HG02571 (cell line): Measurements from ENCODE around the gene YPEL3.
"Not testable (repeated sequence)": the region's sequence is repeated elsewhere in the genome, so short reads cannot be mapped to it uniquely, and the experiment has no call there.

Source experiments
- ATAC-seq: cut with Tn5 transposase; IDR thresholded peaks from one replicate; pipeline ENCODE4 v1.9.1; 2021; ENCODE audit warnings: mild to moderate bottlenecking, moderate library complexity; ENCODE audit not compliant: unreplicated experiment

Gene YPEL3

GRCh38 chr16:30096105-30096861 lies at the start of gene YPEL3:
Gene YPEL3, minus strand, starts transcription at chr16:30096213. Its CDS starts 731 bp downstream, at chr16:30095482.
- ATAC-seq = peak; percentile 45

GRCh38 chr16:30145657-30146056 lies 49.6 kb upstream of the YPEL3 start:
- no peak for ATAC-seq

- no peak for ATAC-seq
These were observed 48.9 kb upstream of the YPEL3 start for GRCh38 chr16:30144917-30145316.

GRCh38 chr16:30144017-30144416 lies 48.0 kb upstream of the YPEL3 start:
- no peak for ATAC-seq

- no peak for ATAC-seq
These were observed 47.3 kb upstream of the YPEL3 start for GRCh38 chr16:30143347-30143702.

GRCh38 chr16:30142672-30143346 lies 46.8 kb upstream of the YPEL3 start:
- no peak for ATAC-seq

- no peak for ATAC-seq
These were observed 45.7 kb upstream of the YPEL3 start for GRCh38 chr16:30141750-30142149.

- ATAC-seq = no peak
These were observed 43.8 kb upstream of the YPEL3 start for GRCh38 chr16:30139583-30140481.

GRCh38 chr16:30137897-30138296 lies 41.9 kb upstream of the YPEL3 start:
- ATAC-seq = no peak

GRCh38 chr16:30136971-30137605 lies 41.1 kb upstream of the YPEL3 start:
- no peak for ATAC-seq

GRCh38 chr16:30132591-30132990 lies 36.6 kb upstream of the YPEL3 start:
- ATAC-seq = no peak

- ATAC-seq = no peak
These were observed 36.0 kb upstream of the YPEL3 start for GRCh38 chr16:30131869-30132475.

- ATAC-seq = no peak
These were observed 32.0 kb upstream of the YPEL3 start for GRCh38 chr16:30127993-30128392.

- ATAC-seq = not testable (repeated sequence)
These were observed 29.7 kb upstream of the YPEL3 start for GRCh38 chr16:30125690-30126089.

GRCh38 chr16:30124985-30125379 lies 29.0 kb upstream of the YPEL3 start:
- no peak for ATAC-seq

GRCh38 chr16:30122604-30123160 lies 26.7 kb upstream of the YPEL3 start:
- ATAC-seq = no peak

- no peak for ATAC-seq
These were observed 25.9 kb upstream of the YPEL3 start for GRCh38 chr16:30121741-30122571.

- no peak for ATAC-seq
These were observed 24.5 kb upstream of the YPEL3 start for GRCh38 chr16:30120340-30121105.

- ATAC-seq = no peak
These were observed 23.4 kb upstream of the YPEL3 start for GRCh38 chr16:30119428-30119827.
